Measurements from ENCODE around the gene MRGPRX4. TPM values are rescaled to one million over a fixed set of nuclear protein-coding genes. Genes with fewer than 3 reads are reported as not detected.
A peak's percentile ranks its signal among the peaks of the same experiment; 100 is the strongest.
"Not testable (repeated sequence)": the region's sequence is repeated elsewhere in the genome, so short reads cannot be mapped to it uniquely, and the experiment has no call there.

Gene MRGPRX4
- not detected for total RNA-seq
- polyA plus RNA-seq, result not detected

- peaks cover 19 to 57% of the 10 kb centered on the region in 2 donors for H3K27me3 Mint-ChIP-seq
- no peak within 1 kb of the TSS for H3K27ac ChIP-seq (ENCODE audit: low read depth, low read length)
- H3K36me3 Mint-ChIP-seq, result no peaks in the 10 kb centered on the region
- no peak within 1 kb of the TSS for H3K4me3 ChIP-seq (ENCODE audit: low read length)
- ChIA-PET POLR2A (no interaction called here), CTCF (no interaction called here)
- no peaks in the 10 kb centered on the region for H3K9me3 Mint-ChIP-seq
- H3K4me1 ChIP-seq (ENCODE audit: insufficient read depth, low read length), result no peaks in the 10 kb centered on the region
- H3K27me3 ChIP-seq (ENCODE audit: insufficient read depth, low read length, poor library complexity, severe bottlenecking), result no peaks in the 10 kb centered on the region
- no peaks in the 10 kb centered on the region for H3K36me3 ChIP-seq (ENCODE audit: insufficient read depth, low read length)
- H3K27ac Mint-ChIP-seq, result no peak within 1 kb of the TSS
- H3K9me3 ChIP-seq (ENCODE audit: low read length), result no peaks in the 10 kb centered on the region
- no peak for DNase-seq
- H3K4me3 Mint-ChIP-seq, result no peak within 1 kb of the TSS
- H3K4me1 Mint-ChIP-seq, result no peaks in the 10 kb centered on the region
Observed at GRCh38 chr11:18172666-18173065, at the start of gene MRGPRX4. TSS of gene MRGPRX4 (plus strand) at chr11:18172837. CDS start at chr11:18173257, 420 bp downstream.

- H3K4me3 Mint-ChIP-seq; DNase-seq; POLR2A ChIA-PET; H3K9me3 Mint-ChIP-seq; H3K4me3 ChIP-seq (ENCODE audit: low read length); H3K36me3 ChIP-seq (ENCODE audit: insufficient read depth, low read length); H3K27me3 ChIP-seq (ENCODE audit: insufficient read depth, low read length, poor library complexity, severe bottlenecking); CTCF ChIA-PET; H3K4me1 Mint-ChIP-seq; H3K27ac Mint-ChIP-seq; H3K4me1 ChIP-seq (ENCODE audit: insufficient read depth, low read length); H3K9me3 ChIP-seq (ENCODE audit: low read length); H3K27ac ChIP-seq (ENCODE audit: low read depth, low read length); H3K36me3 Mint-ChIP-seq: not testable (repeated sequence)
- peaks cover 23 to 53% of the 10 kb centered on the region in 2 donors for H3K27me3 Mint-ChIP-seq
Observed at GRCh38 chr11:18131115-18131514, 41.5 kb upstream of the MRGPRX4 start.

- Histone ChIP-seq H3K9me3 (ENCODE audit: low read length) (no peaks in the 10 kb centered on the region), H3K36me3 (ENCODE audit: insufficient read depth, low read length) (no peaks in the 10 kb centered on the region), H3K27me3 (ENCODE audit: insufficient read depth, low read length, poor library complexity, severe bottlenecking) (no peaks in the 10 kb centered on the region), H3K4me3 (ENCODE audit: low read length) (no peak within 1 kb of the TSS), H3K27ac (ENCODE audit: low read depth, low read length) (no peak within 1 kb of the TSS), H3K4me1 (ENCODE audit: insufficient read depth, low read length) (no peaks in the 10 kb centered on the region)
- ChIA-PET CTCF (no interaction called here), POLR2A (no interaction called here)
- H3K9me3 Mint-ChIP-seq, result peaks cover 0 to 9% (median 0%) of the 10 kb centered on the region in 5 donors
- peaks cover 0 to 1% (median 0%) of the 10 kb centered on the region in 3 donors for H3K36me3 Mint-ChIP-seq
- no peak for DNase-seq
- H3K27ac Mint-ChIP-seq, result no peak within 1 kb of the TSS
- no peaks in the 10 kb centered on the region for H3K4me1 Mint-ChIP-seq
- H3K4me3 Mint-ChIP-seq, result peak within 1 kb of the TSS in 1 of 7 donors; percentile 20
- peaks cover 23 to 55% of the 10 kb centered on the region in 2 donors for H3K27me3 Mint-ChIP-seq
Observed at GRCh38 chr11:18132341-18132740, 40.3 kb upstream of the MRGPRX4 start, which contains the start of gene MRGPRX3. TSS of gene MRGPRX3 (plus strand) at chr11:18132571. CDS start at chr11:18137203, 4,632 bp downstream.

- DNase-seq, result no peak
- H3K27me3 Mint-ChIP-seq, result peaks cover 26 to 46% of the 10 kb centered on the region in 2 donors
- H3K4me1 ChIP-seq (ENCODE audit: insufficient read depth, low read length), result no peaks in the 10 kb centered on the region
- no peaks in the 10 kb centered on the region for H3K4me1 Mint-ChIP-seq
- H3K27me3 ChIP-seq (ENCODE audit: insufficient read depth, low read length, poor library complexity, severe bottlenecking), result no peaks in the 10 kb centered on the region
- H3K36me3 ChIP-seq (ENCODE audit: insufficient read depth, low read length), result no peaks in the 10 kb centered on the region
- no peak overlapping the region for H3K27ac ChIP-seq (ENCODE audit: low read depth, low read length)
- H3K36me3 Mint-ChIP-seq, result peaks cover 0 to 1% (median 0%) of the 10 kb centered on the region in 3 donors
- no peak overlapping the region for H3K4me3 Mint-ChIP-seq
- no peaks in the 10 kb centered on the region for H3K9me3 ChIP-seq (ENCODE audit: low read length)
- no peak overlapping the region for H3K27ac Mint-ChIP-seq
- ChIA-PET CTCF (no interaction called here), POLR2A (no interaction called here)
- H3K4me3 ChIP-seq (ENCODE audit: low read length), result no peak overlapping the region
- no peaks in the 10 kb centered on the region for H3K9me3 Mint-ChIP-seq
Observed at GRCh38 chr11:18135308-18135707, 37.3 kb upstream of the MRGPRX4 start.

GRCh38 chr11:18137186-18137800, 35.3 kb upstream of the MRGPRX4 start:
- DNase-seq, result no peak
- Mint-ChIP-seq H3K4me1 (no peaks in the 10 kb centered on the region), H3K9me3 (no peaks in the 10 kb centered on the region), H3K27ac (peak overlapping the region in 1 of 8 donors; percentile 51), H3K4me3 (no peak overlapping the region), H3K27me3 (peaks cover 27 to 50% of the 10 kb centered on the region in 2 donors), H3K36me3 (no peaks in the 10 kb centered on the region)
- Histone ChIP-seq H3K4me1 (ENCODE audit: insufficient read depth, low read length) (no peaks in the 10 kb centered on the region), H3K9me3 (ENCODE audit: low read length) (no peaks in the 10 kb centered on the region), H3K27me3 (ENCODE audit: insufficient read depth, low read length, poor library complexity, severe bottlenecking) (no peaks in the 10 kb centered on the region), H3K36me3 (ENCODE audit: insufficient read depth, low read length) (no peaks in the 10 kb centered on the region), H3K4me3 (ENCODE audit: low read length) (no peak overlapping the region), H3K27ac (ENCODE audit: low read depth, low read length) (no peak overlapping the region)
- ChIA-PET CTCF (no interaction called here), POLR2A (no interaction called here)

- H3K9me3 Mint-ChIP-seq, result no peaks in the 10 kb centered on the region
- no peak overlapping the region for H3K4me3 ChIP-seq (ENCODE audit: low read length)
- H3K9me3 ChIP-seq (ENCODE audit: low read length), result no peaks in the 10 kb centered on the region
- ChIA-PET CTCF (no interaction called here), POLR2A (no interaction called here)
- H3K27me3 Mint-ChIP-seq, result peaks cover 25 to 53% of the 10 kb centered on the region in 2 donors
- no peak overlapping the region for H3K4me3 Mint-ChIP-seq
- no peak for DNase-seq
- H3K27me3 ChIP-seq (ENCODE audit: insufficient read depth, low read length, poor library complexity, severe bottlenecking), result no peaks in the 10 kb centered on the region
- no peaks in the 10 kb centered on the region for H3K36me3 ChIP-seq (ENCODE audit: insufficient read depth, low read length)
- no peaks in the 10 kb centered on the region for H3K4me1 ChIP-seq (ENCODE audit: insufficient read depth, low read length)
- H3K27ac Mint-ChIP-seq, result no peak overlapping the region
- H3K36me3 Mint-ChIP-seq, result no peaks in the 10 kb centered on the region
- H3K27ac ChIP-seq (ENCODE audit: low read depth, low read length), result no peak overlapping the region
- no peaks in the 10 kb centered on the region for H3K4me1 Mint-ChIP-seq
Observed at GRCh38 chr11:18140145-18140544, 32.5 kb upstream of the MRGPRX4 start.

GRCh38 chr11:18144243-18144642, 28.4 kb upstream of the MRGPRX4 start:
- ChIA-PET CTCF (no interaction called here), POLR2A (no interaction called here)
- DNase-seq, result no peak
- no peaks in the 10 kb centered on the region for H3K4me1 ChIP-seq (ENCODE audit: insufficient read depth, low read length)
- H3K9me3 Mint-ChIP-seq, result peaks cover 0 to 2% (median 0%) of the 10 kb centered on the region in 5 donors
- no peaks in the 10 kb centered on the region for H3K36me3 ChIP-seq (ENCODE audit: insufficient read depth, low read length)
- peaks cover 8 to 9% (median 8%) of the 10 kb centered on the region in 3 donors for H3K4me1 Mint-ChIP-seq
- H3K9me3 ChIP-seq (ENCODE audit: low read length), result no peaks in the 10 kb centered on the region
- no peaks in the 10 kb centered on the region for H3K27me3 ChIP-seq (ENCODE audit: insufficient read depth, low read length, poor library complexity, severe bottlenecking)
- H3K27ac Mint-ChIP-seq, result no peak overlapping the region
- no peak overlapping the region for H3K27ac ChIP-seq (ENCODE audit: low read depth, low read length)
- no peak overlapping the region for H3K4me3 Mint-ChIP-seq
- H3K4me3 ChIP-seq (ENCODE audit: low read length), result no peak overlapping the region
- no peaks in the 10 kb centered on the region for H3K36me3 Mint-ChIP-seq
- H3K27me3 Mint-ChIP-seq, result peaks cover 11 to 41% of the 10 kb centered on the region in 2 donors

GRCh38 chr11:18145025-18145424, 27.6 kb upstream of the MRGPRX4 start:
- POLR2A ChIA-PET, result no interaction called here
- peaks cover 8 to 9% (median 8%) of the 10 kb centered on the region in 3 donors for H3K4me1 Mint-ChIP-seq
- CTCF ChIA-PET, result no interaction called here
- no peaks in the 10 kb centered on the region for H3K4me1 ChIP-seq (ENCODE audit: insufficient read depth, low read length)
- H3K27ac ChIP-seq (ENCODE audit: low read depth, low read length), result no peak overlapping the region
- no peaks in the 10 kb centered on the region for H3K9me3 ChIP-seq (ENCODE audit: low read length)
- no peak for DNase-seq
- no peaks in the 10 kb centered on the region for H3K27me3 ChIP-seq (ENCODE audit: insufficient read depth, low read length, poor library complexity, severe bottlenecking)
- H3K4me3 ChIP-seq (ENCODE audit: low read length), result no peak overlapping the region
- no peak overlapping the region for H3K27ac Mint-ChIP-seq
- H3K4me3 Mint-ChIP-seq, result no peak overlapping the region
- no peaks in the 10 kb centered on the region for H3K36me3 Mint-ChIP-seq
- H3K9me3 Mint-ChIP-seq, result peaks cover 0 to 2% (median 0%) of the 10 kb centered on the region in 5 donors
- H3K36me3 ChIP-seq (ENCODE audit: insufficient read depth, low read length), result no peaks in the 10 kb centered on the region
- H3K27me3 Mint-ChIP-seq, result peaks cover 14 to 44% of the 10 kb centered on the region in 2 donors
